ENCODE data around the gene PLEKHN1.
"Not testable (repeated sequence)": the region's sequence is repeated elsewhere in the genome, so short reads cannot be mapped to it uniquely, and the experiment has no call there.

The PLEKHN1 gene

DNA sequence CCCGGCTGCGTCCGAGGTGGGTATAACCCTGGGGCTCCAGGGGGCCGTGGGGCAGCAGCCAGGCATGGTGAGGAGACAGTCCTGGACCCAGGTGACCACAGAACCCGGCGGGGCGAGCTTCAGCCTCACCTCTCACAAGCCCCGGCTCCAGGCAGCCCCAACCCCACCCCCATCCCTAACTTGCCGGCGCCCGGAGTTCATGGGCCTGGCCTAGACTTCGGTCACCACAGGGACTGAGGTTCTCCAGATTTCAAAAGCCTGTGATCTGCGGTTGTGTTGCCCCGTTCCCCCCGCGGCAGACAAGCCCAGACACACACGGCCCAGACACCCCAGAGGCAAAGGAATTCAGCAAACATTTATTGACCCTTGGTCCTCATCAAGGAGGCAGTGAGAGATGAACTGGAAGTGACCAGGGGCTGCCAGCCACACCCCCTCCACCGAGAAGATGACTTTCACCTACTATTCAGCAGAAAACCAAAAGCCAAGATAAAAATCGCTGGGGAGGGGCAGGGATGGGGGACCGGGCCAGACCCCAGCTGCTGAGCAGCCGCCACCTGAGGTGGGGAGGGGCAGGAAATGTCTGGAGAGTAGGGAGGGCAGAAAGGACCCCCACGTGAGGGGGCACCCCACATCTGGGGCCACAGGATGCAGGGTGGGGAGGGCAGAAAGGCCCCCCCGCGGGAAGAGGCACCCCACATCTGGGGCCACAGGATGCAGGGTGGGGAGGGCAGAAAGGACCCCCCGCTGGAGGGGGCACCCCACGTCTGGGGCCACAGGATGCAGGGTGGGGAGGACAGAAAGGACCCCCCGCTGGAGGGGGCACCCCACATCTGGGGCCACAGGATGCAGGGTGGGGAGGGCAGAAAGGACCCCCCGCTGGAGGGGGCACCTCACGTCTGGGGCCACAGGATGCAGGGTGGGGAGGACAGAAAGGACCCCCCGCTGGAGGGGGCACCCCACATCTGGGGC lies 29.7 kb downstream of the PLEKHN1 start:
- FAIRE-seq, result no peak

DNA sequence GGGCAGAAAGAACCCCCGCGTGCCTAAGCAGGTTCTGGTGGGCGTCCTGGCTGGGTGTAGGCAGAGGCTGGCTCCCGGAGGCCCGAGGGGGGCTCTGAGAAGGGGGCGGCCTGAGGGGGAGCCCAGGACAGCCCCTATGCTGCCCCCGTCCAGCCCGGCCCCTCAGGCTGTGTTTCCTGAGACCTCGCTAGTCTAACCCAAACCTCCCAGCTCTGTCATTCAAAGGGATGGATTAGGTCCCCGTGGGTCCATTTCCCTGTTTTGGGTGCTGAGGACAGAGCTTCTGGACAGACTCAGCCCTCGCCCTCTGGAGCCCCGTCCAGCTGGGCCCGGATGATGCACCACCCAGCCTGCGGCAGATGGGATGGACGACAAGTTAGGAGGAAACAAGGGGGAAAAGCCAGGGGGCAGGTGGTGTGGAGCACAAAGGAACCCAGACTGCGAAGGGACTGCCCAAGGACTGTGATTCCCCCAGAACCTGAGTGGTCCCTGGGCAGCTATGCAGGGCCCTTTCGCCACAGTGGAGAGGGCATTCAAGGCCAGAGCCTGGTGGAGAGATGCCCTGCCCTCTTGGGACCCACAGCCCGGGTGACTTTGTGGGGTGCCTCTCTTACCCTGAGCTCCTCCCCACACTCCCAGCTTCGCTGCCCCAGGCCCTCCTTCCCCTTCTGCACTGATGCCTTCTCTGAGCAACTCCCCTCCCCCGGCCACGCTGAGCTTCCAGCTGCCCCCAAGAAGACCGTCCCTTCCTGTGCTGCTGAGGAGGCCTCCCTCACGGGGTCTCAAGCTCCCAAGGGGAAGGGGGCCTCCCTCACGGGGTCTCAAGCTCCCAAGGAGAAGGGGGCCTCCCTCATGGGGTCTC lies 30.8 kb downstream of the PLEKHN1 start:
- FAIRE-seq, result no peak

DNA sequence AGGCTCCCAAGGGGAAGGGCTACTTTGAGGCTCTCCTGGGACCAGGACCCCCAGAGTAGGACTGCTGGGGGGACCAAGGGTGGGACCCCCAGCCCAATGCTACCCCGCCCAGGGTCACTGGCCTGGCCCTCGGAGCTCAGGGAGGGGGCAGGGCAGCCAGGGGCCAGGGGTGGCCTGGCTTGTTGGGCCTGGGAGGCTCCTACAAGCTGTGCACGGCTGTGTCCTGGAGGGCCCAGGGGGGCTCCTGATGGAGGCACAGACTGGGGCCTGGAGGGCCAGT lies 31.4 kb downstream of the PLEKHN1 start:
- no peak for FAIRE-seq

DNA sequence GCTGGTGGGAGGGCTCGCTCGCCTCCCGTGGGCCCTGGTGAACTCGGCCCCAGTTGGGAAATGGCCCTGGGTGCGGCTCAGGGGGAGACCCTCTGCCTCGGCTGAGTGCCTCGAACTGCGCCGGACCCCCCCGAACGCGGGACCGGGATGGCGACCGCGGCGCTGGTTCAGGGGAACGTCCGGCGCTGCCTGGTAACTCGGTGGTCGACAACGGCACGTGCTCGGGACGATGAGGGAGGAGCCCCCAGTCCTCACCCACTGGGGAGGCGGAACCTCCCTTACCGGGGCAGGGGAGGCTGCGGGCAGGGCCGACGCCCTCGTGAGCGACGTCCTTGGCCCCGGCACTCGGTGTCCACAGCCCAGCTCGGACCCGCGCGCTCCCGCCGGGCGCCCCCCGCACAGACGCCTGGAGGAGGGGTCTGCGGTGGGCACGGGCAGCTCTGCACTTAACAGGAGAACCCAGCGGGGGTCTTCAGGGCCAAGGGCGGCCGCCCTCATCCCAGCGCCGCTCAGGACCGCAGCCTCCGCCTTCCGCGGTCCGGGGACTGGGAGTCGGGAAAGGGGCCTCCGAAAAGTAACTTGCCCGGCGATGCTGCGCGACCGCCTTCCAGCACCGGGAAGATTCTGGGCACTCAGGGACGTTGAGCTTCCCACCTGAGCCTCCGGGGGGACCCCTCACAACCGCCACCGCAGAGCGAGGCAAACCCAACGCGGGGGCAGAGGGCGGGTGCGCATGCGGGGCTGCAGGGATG lies 31.9 kb downstream of the PLEKHN1 start:
- no peak for FAIRE-seq

DNA sequence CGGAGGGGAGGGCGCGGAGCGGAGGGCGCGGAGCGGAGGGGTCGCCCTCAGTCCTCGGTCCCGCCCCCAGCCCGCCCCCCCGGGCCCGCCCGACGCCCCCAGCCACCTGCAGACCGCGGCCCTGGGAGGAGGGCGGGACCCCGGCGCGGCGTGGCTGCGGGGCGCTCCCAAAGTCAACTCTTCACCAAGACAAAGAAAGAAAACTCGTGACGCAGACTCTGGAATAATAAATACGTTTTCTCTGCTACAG lies 32.4 kb downstream of the PLEKHN1 start:
- FAIRE-seq, result no peak

DNA sequence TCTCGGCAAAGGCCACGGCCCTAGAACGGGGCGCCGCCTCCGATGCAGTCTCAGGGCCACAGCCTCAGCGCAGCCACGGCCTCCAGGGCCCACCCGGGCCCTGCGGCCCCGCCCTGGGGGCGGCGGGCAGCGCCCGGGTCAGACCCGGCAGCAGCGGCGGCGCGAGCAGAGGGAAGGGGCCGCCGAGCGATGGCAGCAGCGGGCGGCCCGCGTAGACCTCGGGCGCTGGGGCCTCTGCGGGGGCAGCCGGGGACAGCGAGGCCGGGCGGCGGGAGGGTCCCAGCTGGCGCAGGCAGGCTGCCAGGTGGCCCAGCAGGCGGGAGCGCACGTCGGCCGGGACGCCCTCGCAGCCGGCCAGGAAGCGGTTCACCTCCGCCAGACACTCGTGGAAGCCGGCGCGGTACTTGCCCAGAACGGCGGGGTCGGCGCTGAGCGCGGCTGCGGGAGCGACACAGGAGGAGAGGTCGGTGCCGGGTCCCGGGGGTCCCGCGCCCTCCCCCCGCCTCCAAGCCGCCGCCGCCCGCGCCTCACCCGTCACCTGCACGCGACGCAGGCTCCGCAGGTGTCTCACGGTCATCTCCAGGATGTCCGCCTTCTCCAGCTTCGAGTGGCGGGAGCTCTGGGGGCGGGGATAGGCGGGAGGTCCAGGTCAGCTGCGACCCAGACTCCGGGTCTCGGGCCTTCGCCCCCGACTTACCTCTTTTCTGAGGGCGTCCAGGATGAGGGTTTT lies 32.9 kb downstream of the PLEKHN1 start:
- FAIRE-seq, result no peak

DNA sequence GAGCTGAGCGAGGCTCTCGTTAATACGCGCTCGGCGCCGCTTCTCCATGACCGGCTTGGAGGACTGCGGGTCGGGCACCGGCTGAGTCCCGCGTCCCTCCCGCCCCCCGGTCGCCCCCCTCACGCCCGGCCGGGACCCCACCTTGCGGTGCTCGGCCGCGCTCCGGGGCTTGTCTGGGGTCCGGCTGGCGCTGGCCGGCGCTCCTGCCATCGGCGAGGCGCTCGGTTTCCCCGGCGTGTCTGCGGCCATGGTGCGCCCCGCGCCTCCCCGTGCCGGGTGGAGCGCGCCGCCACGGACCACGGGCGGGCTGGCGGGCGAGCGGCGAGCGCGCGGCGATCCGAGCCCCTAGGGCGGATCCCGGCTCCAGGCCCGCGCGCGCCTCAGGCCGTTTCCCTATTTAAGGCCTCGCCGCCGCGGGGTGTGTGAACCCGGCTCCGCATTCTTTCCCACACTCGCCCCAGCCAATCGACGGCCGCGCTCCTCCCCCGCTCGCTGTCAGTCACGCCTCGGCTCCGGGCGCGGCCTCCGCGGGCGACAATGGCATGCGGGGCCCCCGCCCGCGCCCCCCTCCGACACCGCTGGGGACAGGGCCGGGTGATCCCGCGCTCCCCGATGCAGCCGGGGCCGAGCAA lies 33.6 kb downstream of the PLEKHN1 start, which contains the start of gene HES4:
TSS of gene HES4 (minus strand) at position 373 of the 632 bp plus-strand sequence. CDS start at position 249, 124 bp downstream.
- FAIRE-seq, result no peak

DNA sequence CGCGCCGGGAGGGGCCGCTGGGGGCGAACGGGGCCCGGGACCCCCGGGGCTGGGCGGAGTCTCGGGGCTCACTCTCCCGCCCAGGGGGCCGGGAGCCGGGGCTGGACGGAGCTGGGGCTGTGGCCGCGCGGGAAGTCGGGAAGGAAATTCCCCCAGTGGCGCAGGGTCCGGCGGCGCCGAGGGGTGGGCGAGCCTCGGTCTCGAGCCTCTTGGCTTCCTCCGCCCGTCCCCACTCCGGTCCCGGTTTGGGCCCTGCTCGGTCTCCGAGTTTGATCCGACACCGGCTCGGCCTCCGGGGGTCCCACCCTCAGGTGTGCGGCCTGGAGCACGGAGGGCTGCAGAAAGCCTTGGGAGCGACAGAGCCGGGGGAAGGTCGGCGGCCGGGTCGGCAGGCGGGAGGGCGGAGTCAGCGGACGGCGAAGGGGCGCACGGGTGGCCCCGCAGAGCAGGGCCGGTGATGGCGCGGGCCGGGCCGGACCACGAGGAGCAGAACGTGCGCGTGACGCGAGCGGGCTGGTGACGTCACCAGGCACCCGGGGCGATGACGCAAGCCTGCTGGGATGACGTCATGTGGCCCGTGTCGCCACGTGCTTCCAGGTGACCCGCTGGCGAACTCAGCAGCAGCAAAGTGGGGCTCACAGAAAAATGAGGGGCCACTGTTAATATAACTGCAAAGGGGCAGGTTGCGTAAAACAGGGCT lies 34.2 kb downstream of the PLEKHN1 start:
- FAIRE-seq, result peak; percentile 81

DNA sequence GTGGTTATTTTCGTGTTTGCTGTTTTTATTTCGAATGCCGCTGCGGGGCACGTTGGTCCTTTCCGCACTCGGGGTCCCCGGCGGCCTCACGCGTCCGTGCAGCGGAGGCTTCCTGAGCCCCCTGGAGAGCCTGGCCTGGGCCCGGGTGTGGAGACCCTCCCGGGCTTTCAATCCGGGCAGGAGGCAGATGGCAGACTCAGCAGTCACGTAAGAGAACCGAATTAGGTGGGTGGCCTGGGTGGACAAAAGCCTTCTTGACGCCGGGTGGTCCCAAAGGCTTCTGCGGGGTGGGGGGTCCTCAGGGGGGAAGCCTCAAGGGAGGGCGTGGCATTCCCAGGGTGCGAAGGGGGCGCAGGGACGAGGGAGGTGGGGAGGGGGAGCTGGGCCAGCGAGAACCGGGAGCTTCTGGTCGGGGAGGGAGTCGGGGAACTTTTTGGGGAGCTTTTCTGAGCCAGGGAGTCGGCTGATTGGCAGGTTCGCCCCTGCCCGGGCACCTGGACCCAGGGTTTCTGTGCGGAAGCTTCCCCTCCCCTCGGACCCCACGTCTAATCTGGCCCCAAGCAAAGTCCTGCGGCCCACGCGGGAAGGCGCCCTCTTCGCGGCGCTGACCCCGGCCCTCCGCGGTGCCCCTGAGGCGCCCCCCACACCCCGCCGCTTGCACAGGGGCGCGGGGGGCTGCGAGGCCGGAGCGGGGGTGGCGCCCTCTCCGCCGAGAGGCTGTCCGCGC lies 34.9 kb downstream of the PLEKHN1 start:
- no peak for FAIRE-seq

DNA sequence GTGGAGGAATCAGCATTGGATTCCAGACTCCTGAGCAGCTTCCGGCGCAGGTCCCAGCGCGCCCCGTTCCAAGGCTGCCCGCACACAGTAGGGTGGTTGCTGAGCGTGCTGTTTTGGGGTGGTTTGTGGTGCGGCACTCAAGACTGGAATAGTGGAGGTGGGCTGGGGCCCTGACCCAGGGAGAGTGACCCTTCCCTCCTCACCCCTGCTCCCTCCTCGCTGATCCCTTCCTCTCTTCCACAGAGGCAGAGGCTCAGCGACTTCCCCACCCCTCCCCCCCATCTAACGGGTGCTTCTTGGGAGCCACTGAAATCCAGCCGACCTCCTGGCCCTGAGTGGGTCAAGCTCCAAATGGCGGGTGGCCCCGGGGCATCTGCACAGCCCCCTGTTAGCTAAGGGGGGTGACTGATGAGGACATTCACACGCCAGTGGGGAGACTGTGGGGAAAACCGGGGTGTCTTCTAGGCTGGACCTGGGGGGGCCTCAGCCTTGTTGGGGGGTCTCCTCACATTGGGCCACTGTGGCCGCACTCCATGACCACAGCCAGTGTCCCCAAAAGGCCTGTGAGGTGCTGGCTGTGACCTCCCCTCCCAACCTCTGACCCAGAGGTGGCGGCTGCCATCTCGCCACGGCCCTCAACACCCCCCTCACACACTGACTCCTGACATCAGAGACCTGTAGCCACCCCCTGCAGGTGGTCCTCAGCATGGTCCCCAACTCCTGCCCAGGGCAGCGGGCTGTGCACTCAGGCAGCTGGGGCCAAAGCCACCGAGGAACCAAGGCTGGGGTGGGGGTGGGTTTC lies 37.5 kb downstream of the PLEKHN1 start:
- FAIRE-seq, result no peak

DNA sequence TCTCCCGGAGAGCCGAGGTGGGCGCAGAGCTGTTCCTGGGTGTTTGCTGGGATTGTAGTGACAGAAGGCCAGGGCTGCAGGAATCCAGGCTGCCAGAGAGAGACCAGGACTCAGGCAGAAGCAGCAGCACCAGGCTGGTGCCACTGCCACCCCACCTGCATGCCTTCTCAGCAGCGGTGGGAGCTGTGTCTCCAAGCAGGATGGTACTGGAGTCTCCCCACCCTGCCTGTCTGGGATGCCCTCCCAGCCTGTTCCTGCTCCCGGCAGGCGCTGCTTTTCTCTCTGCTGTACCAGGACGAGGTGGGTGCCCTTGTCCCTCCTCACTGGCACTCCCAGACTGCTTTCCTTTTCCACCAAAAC lies 38.1 kb downstream of the PLEKHN1 start:
- FAIRE-seq, result no peak

DNA sequence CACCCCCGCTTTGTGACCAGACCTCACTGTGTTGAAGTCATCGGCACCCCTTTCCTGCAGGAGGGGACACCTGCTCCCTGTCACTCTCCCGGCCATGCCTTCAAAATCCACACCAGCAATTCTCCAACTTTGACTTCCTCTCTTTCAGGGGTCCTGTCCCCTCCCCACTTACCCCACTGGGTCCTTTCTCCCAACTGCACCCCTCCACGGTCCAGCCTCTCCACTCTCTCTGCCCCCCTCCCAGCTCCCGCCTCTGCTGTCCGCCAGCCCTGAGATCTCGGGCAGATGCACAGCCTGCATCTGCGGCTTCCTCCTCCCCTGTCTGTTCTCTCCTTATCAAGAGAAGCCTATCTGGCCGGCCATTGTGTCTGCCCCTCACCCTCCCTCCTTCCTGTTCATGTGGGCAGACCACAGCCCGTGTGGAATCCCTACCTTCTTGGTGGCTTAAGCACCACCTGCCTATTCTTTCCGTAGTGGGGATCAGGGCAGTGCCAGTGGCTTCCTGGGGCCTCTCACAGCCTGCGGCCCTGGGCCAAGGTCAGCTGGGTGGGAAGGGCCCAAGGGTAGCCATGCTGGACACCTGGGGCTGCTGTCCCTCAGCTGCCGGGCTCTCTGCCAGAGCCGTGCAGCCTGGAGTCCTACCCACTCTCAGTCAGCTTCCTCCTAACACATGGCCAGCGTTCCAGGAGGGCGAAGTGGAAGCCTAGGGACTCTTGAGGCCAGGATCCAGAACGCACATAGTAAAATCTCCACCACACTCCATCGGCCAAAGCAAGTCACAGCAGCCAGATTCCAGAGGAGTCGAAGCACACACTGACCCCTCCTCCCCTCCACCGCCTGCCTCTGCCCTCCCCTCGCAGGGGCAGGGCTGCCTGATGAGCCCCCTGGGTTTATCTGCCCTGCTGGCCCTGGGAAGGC lies 38.8 kb downstream of the PLEKHN1 start:
- no peak for FAIRE-seq

DNA sequence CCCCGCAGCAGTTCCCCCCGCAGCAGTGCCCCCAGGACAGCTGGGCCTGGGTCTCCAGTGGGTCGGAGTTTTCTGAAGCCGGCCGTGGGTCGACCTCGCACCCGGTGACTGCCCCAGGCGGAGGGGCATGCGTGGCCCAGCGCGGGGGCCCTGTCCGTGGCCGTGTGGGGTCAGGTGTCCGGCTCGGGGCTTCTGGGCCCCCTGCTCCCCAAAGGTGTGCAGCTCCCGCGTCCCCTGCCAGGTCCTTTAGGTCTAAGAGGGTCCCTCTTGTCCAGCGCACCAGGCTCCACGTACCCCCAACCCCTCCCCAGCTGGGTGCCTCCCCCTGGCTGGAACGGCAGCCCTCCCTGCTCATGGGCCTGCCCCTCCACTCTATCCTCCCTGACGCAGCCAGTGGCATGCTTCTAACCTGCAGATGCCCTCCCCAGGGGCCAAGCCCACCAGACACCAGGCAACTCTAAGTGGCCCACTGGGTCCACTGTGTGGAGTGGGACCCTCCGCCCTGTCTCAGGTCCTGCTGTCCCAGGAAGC lies 39.6 kb downstream of the PLEKHN1 start:
- no peak for FAIRE-seq

DNA sequence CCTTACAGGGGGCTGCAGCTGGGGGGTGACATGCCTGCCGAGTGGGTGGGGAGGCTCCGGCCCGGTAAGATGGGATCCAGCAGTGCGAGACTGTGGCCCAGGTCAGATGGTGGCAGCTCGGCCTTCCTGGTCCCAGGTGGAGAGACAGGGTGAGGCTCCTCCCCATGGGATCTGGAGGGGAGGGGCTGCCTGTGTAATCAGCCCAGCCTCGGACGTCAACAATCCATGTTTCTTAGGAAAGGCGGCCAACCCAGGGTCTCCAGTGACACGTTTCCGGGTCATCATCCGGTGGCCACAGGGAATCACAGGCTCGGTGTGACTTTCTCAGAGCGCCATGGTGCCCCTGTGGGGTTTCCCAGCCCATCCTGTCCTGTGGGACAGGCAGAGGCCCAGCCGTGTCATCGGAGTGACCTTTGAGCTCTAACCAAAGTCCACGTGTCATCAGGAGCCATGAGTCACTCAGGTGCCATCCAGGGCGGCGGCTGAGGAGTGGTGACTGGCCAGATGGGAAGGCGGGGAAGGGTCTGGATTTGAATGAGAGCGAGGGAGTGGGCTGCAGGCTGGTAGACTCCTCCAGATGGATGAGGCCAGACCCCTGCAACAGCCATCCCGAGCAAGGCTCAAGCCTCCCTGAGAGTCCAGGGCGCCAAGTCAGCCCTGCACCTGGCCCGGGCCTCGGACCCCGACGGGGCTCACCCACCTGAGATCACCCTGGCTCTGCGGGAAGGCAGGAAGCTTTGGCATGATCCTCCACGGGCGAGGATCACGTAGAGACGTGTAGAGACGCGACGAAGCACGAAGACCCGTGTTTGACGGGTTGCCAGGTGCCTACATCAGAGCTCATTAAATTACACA lies 40.2 kb downstream of the PLEKHN1 start:
- FAIRE-seq, result no peak

DNA sequence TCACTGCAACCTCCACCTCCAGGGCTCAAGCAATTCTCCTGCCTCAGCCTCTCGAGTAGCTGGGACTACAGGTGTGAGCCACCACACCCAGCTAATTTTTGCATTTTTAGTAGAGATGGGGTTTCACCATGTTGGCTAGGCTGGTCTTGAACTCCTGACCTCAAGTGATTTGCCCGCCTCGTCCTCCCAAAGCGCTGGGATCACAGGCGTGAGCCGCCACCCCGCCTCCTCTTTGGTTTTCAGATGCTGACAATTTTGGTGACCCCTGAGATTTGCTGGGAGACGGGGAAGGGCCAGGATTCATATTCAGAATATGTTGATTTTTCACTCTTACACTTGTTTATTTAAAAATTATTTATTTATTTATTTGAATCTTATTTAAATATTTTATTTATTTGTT lies 43.8 kb downstream of the PLEKHN1 start:
- FAIRE-seq, result not testable (repeated sequence)

DNA sequence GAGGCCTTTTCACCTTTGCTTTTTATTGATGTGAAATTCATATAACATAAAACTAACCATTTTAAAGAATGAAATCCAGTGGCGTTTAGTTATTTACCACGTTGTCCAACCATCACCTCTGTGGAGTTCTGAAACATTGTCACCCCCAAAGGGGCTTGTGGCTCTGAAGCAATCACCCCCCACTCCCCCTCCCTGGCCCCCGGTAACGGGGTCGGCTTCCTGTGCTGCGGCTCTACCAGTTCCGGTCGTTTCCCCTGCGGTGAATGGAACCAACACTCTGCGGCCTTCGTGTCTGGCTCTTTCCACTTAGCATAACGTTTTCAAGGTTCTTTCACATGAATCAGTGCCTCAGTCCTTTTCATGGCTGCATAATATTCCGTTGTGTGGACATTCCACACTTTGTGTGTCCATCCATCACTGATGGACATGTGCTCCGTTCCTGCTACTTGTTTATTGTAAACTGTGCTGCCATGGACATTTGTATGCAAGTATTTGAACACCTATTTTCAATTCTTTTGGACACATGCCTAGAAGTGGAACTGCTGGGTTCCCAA lies 45.2 kb downstream of the PLEKHN1 start:
- no peak for FAIRE-seq

DNA sequence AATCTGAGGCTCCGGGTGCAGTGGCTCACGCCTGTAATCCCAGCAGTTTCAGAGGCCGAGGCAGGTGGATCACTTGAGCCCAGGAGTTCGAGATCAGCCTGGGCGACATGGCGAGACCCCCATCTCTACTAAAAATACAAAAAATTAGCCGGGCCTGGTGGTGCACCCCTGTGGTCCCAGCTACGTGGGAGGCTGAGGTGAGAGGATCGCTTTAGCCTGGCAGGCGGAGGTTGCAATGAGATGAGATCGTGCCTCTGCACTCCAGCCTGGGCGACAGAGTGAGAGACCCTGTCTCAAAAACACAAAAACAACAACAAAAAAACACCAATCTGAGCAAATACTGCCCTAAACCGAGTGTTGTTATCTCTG lies 46.4 kb downstream of the PLEKHN1 start:
- not testable (repeated sequence) for FAIRE-seq
